HepG2 (cell line): Measurements from ENCODE around the gene TMEFF2. TPM values are rescaled to one million over a fixed set of nuclear protein-coding genes. Genes with fewer than 3 reads are reported as not detected.

Source experiments
- ATAC-seq: fragments of 200-7000 bp; cut with Tn5 transposase; 3 replicates; pipeline ENCODE4 v1.9.1; 2020; ENCODE audit warnings: mild to moderate bottlenecking, moderate library complexity
- BruUV-seq: library from RNA; stranded (reverse); fragments of 400-500 nt; replicated peaks from 2 replicates; lab custom pipeline; 2021; lab: Mats Ljungman, UMichigan
- CTCF ChIA-PET: fragments of 300-600 bp; formaldehyde crosslinking; extraction: SDS; loops from one replicate; lab custom pipeline; 2021; ENCODE audit warnings: low total read pairs, inconsistent platforms, low intra/inter-chr PET ratio; lab: Yijun Ruan, JAX
- POLR2A ChIA-PET: fragments of 350-600 bp; sonication (Branson Sonifier 250); formaldehyde crosslinking; loops from one replicate; lab custom pipeline; 2020; ENCODE audit warnings: antibody characterized with exemption, inconsistent platforms; lab: Yijun Ruan, JAX
- DNase-seq: peaks from one replicate; pipeline ENCODE4 v3.0.0-alpha.2; 2015; ENCODE audit warnings: low spot score
- FAIRE-seq: peaks from 3 replicates; lab custom pipeline; 2011; peaks lifted over from hg19 to GRCh38; lab: Jason Lieb, UNC
- H2AFZ ChIP-seq: one replicate; pipeline ENCODE4 v1.6.1; 2011; ENCODE audit warnings: low read length, inconsistent platforms
- H3K27ac ChIP-seq: fragments of 300-600 bp; 3 replicates; pipeline ENCODE4 v1.8.0; 2011; ENCODE audit warnings: mixed run types, mild to moderate bottlenecking, mixed read lengths, low read length, inconsistent platforms; ENCODE audit not compliant: insufficient read depth; ENCODE audit errors: extremely low read length
- H3K27me3 ChIP-seq, 2 experiments: fragments of 200-600 bp in 1 of 2; 2 replicates in 1 of 2; 3 replicates in 1 of 2; pipeline versions ENCODE4 v1.6.0 to v1.8.0; 2011; ENCODE audit warnings: low read length in 2 of 2, mild to moderate bottlenecking in 2 of 2, moderate library complexity in 2 of 2, inconsistent platforms in 1 of 2; ENCODE audit not compliant: insufficient read depth in 2 of 2, control insufficient read depth in 1 of 2
- H3K36me3 ChIP-seq, 2 experiments: fragments of 200-600 bp in 1 of 2; replicated peaks in 1 of 2; 2 replicates in 1 of 2; 3 replicates in 1 of 2; pipeline versions ENCODE4 v1.5.1 to v1.8.0; 2011; ENCODE audit warnings: low read length in 2 of 2, inconsistent platforms in 1 of 2; ENCODE audit not compliant: insufficient read depth in 2 of 2, control insufficient read depth in 1 of 2
- H3K4me1 ChIP-seq: 2 replicates; pipeline ENCODE4 v1.5.1; 2012; ENCODE audit warnings: low read length, inconsistent platforms; ENCODE audit not compliant: insufficient read depth
- H3K4me2 ChIP-seq: 2 replicates; pipeline ENCODE4 v1.6.0; 2011; ENCODE audit warnings: low read depth, low read length, inconsistent platforms
- H3K4me3 ChIP-seq, 3 experiments: fragments of 200-600 bp in 1 of 3; sonication (generic), shearing (Covaris generic) in 1 of 3; replicated peaks in 1 of 3; 2 replicates each; pipeline ENCODE4 v1.5.1; 2011 to 2016; ENCODE audit warnings: low read length in 3 of 3, inconsistent platforms in 2 of 3, low read depth in 2 of 3, mild to moderate bottlenecking in 2 of 3, control low read depth in 1 of 3, mixed read lengths in 1 of 3; ENCODE audit not compliant: insufficient read depth in 1 of 3
- H3K79me2 ChIP-seq: one replicate; pipeline ENCODE4 v1.6.1; 2011; ENCODE audit warnings: low read length, inconsistent platforms; ENCODE audit not compliant: insufficient read depth
- H3K9ac ChIP-seq: 2 replicates; pipeline ENCODE4 v1.6.0; 2011; ENCODE audit warnings: mild to moderate bottlenecking, low read depth, low read length, inconsistent platforms; ENCODE audit not compliant: insufficient read depth
- H3K9me3 ChIP-seq: 2 replicates; pipeline ENCODE4 v1.5.1; 2012; ENCODE audit warnings: mild to moderate bottlenecking, low read length
- H4K20me1 ChIP-seq: 2 replicates; pipeline ENCODE4 v1.6.0; 2011; ENCODE audit warnings: inconsistent platforms, mild to moderate bottlenecking, low read length, moderate library complexity; ENCODE audit not compliant: insufficient read depth
- CHD2 ChIP-seq: IDR thresholded peaks from 2 replicates; pipeline ENCODE4 v1.6.1; 2011; ENCODE audit warnings: low read depth, low read length, improper control_type of control experiment
- FOXA3 ChIP-seq: IDR thresholded peaks from 2 replicates; pipeline ENCODE4 v1.6.1; 2016; ENCODE audit warnings: missing genetic modification reagents, missing compliant biosample characterization
- HCFC1 ChIP-seq: fragments of 150-350 bp; IDR thresholded peaks from 2 replicates; pipeline ENCODE4 v1.6.1; 2014; ENCODE audit warnings: low read depth, low read length
- HIVEP1 ChIP-seq: sonication (generic); formaldehyde crosslinking; IDR thresholded peaks from 2 replicates; pipeline ENCODE4 v1.4.0; 2020; ENCODE audit warnings: mild to moderate bottlenecking, missing genetic modification reagents
- IKZF1 ChIP-seq: fragments of 450-650 bp; IDR thresholded peaks from 2 replicates; pipeline ENCODE4 v1.7.1; 2016
- NFKBIZ ChIP-seq: IDR thresholded peaks from 2 replicates; pipeline ENCODE4 v1.6.1; 2018; ENCODE audit warnings: missing genetic modification reagents, missing compliant biosample characterization
- YEATS2 ChIP-seq: sonication (generic); formaldehyde crosslinking; IDR thresholded peaks from 2 replicates; pipeline ENCODE4 v1.4.0; 2020; ENCODE audit warnings: missing genetic modification reagents, borderline replicate concordance
- ZNF496 ChIP-seq: sonication (generic); formaldehyde crosslinking; IDR thresholded peaks from 2 replicates; pipeline ENCODE4 v1.8.1; 2023; ENCODE audit warnings: mild to moderate bottlenecking, moderate library complexity, missing genetic modification reagents; ENCODE audit not compliant: insufficient replicate concordance
- ZNF652 ChIP-seq: IDR thresholded peaks from 2 replicates; pipeline ENCODE4 v1.6.1; 2016; ENCODE audit warnings: low read depth, borderline replicate concordance
- ZNF7 ChIP-seq: IDR thresholded peaks from 2 replicates; pipeline ENCODE4 v1.6.1; 2016; ENCODE audit warnings: missing biosample characterization, missing genetic modification reagents
- ZNF720 ChIP-seq: sonication (generic); formaldehyde crosslinking; IDR thresholded peaks from 2 replicates; pipeline ENCODE4 v1.4.0; 2020; ENCODE audit warnings: missing genetic modification reagents
- ZNF773 ChIP-seq: sonication (generic); formaldehyde crosslinking; IDR thresholded peaks from 2 replicates; pipeline ENCODE4 v1.4.0; 2020; ENCODE audit warnings: missing genetic modification reagents, borderline replicate concordance
- WGBS: methylation state at CpG from one replicate; pipeline ENCODE4 v1.1.6; 2017; ENCODE audit warnings: low lambda C conversion rate; 5-methylcytosine and 5-hydroxymethylcytosine counted together
- in situ Hi-C: cut with HindIII; loops from 2 replicates; pipeline ENCODE4 v1.10.0; 2017; ENCODE audit warnings: low pct_unique_long_range_greater_than_20kb; ENCODE audit not compliant: extremely low pct_ligation_motif_present
- intact Hi-C: fragments of 100-400 bp; cut with micrococcal nuclease; formaldehyde crosslinking; loops from one replicate; pipeline ENCODE4 v1.10.0; 2022; ENCODE audit not compliant: unreplicated experiment
- polyA plus RNA-seq, 8 experiments: library from polyadenylated mRNA; depleted of rRNA in 3 of 8; stranded (reverse) in 7 of 8; unstranded in 1 of 8; fragments of >200 nt; fragmentation: Illumina TruSeq in 4 of 8; extraction: Trizol in 4 of 8; gene quantifications; 2 replicates each; pipeline versions ENCODE4 v1.2.1 to v1.2.3, GENCODE V29; 2011 to 2016; ENCODE audit warnings: low read depth in 4 of 8, missing spikeins in 1 of 8, mixed read lengths in 1 of 8; ENCODE audit not compliant: insufficient read depth in 1 of 8
- total RNA-seq, 5 experiments: library from RNA; depleted of rRNA; stranded (reverse); fragments of >200 nt; fragmentation: Illumina TruSeq; extraction: Trizol; gene quantifications; 2 replicates each; pipeline ENCODE4 v1.2.3, GENCODE V29; 2016; ENCODE audit warnings: low read depth in 1 of 5
- TF ChIP-seq, protein P1 (sequence below), 2 experiments: sonication (generic) in 1 of 2; formaldehyde crosslinking in 1 of 2; IDR thresholded peaks; 2 replicates each; pipeline versions ENCODE4 v1.4.0 to v1.6.1; 2016 to 2020; ENCODE audit warnings: borderline replicate concordance in 1 of 2, low read depth in 1 of 2, mild to moderate bottlenecking in 1 of 2, missing genetic modification reagents in 1 of 2
- TF ChIP-seq, protein P2 (sequence below): sonication (generic); formaldehyde crosslinking; IDR thresholded peaks from 2 replicates; pipeline ENCODE4 v1.4.0; 2020; ENCODE audit warnings: missing genetic modification reagents
- TF ChIP-seq, protein P3 (sequence below): sonication (generic); formaldehyde crosslinking; conservative IDR thresholded peaks from 2 replicates; pipeline ENCODE4 v1.8.0; 2022; ENCODE audit warnings: low read depth, missing genetic modification reagents
- TF ChIP-seq, protein P4 (sequence below): sonication (generic); formaldehyde crosslinking; IDR thresholded peaks from 2 replicates; pipeline ENCODE4 v1.5.0; 2020; ENCODE audit warnings: missing genetic modification reagents, mild to moderate bottlenecking, borderline replicate concordance

TMEFF2 gene
- total and polyA plus RNA-seq, 2 of the 13 experiments (the other 11 are each of a cell fraction or from before 2014, with no cell fraction given), result not detected

DNA sequence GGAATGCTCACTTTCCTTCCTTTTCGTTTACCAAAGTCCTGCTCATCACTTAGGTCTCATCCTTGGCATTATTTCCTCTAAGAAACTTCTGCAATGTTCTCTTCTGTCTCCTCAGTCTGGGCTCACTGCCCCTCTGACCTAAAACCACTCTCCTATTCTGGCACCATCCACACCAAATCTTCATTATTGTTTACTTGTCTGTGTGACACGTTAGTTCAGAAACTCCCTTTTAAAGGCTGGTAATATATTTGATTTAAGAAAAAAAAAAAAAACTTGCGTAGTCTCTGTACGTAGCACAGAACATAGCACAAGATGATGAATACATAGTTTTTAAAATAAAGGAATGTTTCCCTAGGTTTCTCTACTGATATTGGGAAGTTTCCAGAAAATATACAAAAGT lies 229.0 kb downstream of the TMEFF2 start:
- H3K9ac ChIP-seq, result no peak overlapping the region
- POLR2A ChIA-PET, result no interaction called here
- no peaks in the 10 kb centered on the region for H3K79me2 ChIP-seq
- H4K20me1 ChIP-seq, result no peaks in the 10 kb centered on the region; the same call in 1 of the 2 replicates
- H3K4me3 ChIP-seq, result no peak overlapping the region
- no peaks in the 10 kb centered on the region for H3K9me3 ChIP-seq
- no TSS peak for BruUV-seq
- WGBS, result 53% methylated on average over 4 of the region's 4 CpGs
- no peak overlapping the region for H3K4me2 ChIP-seq
- FAIRE-seq (no peak), DNase-seq (no peak), ATAC-seq (no peak)
- TF ChIP-seq, protein P1, sequence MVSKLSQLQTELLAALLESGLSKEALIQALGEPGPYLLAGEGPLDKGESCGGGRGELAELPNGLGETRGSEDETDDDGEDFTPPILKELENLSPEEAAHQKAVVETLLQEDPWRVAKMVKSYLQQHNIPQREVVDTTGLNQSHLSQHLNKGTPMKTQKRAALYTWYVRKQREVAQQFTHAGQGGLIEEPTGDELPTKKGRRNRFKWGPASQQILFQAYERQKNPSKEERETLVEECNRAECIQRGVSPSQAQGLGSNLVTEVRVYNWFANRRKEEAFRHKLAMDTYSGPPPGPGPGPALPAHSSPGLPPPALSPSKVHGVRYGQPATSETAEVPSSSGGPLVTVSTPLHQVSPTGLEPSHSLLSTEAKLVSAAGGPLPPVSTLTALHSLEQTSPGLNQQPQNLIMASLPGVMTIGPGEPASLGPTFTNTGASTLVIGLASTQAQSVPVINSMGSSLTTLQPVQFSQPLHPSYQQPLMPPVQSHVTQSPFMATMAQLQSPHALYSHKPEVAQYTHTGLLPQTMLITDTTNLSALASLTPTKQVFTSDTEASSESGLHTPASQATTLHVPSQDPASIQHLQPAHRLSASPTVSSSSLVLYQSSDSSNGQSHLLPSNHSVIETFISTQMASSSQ (IDR thresholded peaks at IDR 0.05; ENCODE audit: low read depth), result no peak
- TF ChIP-seq, protein P1 (CRISPR knock-in tag; IDR thresholded peaks at IDR 0.05; ENCODE audit: borderline replicate concordance), result no peak
- TF ChIP-seq ZNF7 (CRISPR knock-in tag) (no peak), FOXA3 (no peak), IKZF1 (no peak), ZNF773 (CRISPR knock-in tag) (no peak), HIVEP1 (CRISPR knock-in tag) (no peak), ZNF720 (CRISPR knock-in tag) (no peak), ZNF652 (CRISPR knock-in tag) (no peak), NFKBIZ (CRISPR knock-in tag) (no peak), YEATS2 (no peak), ZNF496 (CRISPR knock-in tag) (no peak), CHD2 (no peak), HCFC1 (no peak)
- TF ChIP-seq, protein P2, sequence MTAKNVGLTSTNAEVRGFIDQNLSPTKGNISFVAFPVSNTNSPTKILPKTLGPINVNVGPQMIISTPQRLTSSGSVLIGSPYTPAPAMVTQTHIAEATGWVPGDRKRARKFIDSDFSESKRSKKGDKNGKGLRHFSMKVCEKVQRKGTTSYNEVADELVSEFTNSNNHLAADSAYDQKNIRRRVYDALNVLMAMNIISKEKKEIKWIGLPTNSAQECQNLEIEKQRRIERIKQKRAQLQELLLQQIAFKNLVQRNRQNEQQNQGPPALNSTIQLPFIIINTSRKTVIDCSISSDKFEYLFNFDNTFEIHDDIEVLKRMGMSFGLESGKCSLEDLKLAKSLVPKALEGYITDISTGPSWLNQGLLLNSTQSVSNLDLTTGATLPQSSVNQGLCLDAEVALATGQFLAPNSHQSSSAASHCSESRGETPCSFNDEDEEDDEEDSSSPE (CRISPR knock-in tag), result no peak
- TF ChIP-seq, protein P3, sequence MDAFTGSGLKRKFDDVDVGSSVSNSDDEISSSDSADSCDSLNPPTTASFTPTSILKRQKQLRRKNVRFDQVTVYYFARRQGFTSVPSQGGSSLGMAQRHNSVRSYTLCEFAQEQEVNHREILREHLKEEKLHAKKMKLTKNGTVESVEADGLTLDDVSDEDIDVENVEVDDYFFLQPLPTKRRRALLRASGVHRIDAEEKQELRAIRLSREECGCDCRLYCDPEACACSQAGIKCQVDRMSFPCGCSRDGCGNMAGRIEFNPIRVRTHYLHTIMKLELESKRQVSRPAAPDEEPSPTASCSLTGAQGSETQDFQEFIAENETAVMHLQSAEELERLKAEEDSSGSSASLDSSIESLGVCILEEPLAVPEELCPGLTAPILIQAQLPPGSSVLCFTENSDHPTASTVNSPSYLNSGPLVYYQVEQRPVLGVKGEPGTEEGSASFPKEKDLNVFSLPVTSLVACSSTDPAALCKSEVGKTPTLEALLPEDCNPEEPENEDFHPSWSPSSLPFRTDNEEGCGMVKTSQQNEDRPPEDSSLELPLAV (CRISPR knock-in tag), result no peak
- TF ChIP-seq, protein P4, sequence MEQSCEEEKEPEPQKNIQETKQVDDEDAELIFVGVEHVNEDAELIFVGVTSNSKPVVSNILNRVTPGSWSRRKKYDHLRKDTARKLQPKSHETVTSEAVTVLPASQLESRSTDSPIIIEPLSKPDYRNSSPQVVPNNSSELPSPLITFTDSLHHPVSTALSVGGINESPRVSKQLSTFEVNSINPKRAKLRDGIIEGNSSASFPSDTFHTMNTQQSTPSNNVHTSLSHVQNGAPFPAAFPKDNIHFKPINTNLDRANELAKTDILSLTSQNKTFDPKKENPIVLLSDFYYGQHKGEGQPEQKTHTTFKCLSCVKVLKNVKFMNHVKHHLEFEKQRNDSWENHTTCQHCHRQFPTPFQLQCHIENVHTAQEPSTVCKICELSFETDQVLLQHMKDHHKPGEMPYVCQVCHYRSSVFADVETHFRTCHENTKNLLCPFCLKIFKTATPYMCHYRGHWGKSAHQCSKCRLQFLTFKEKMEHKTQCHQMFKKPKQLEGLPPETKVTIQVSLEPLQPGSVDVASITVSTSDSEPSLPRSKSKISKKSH (CRISPR knock-in tag), result no peak
- intact Hi-C loops (no loop called here), in situ Hi-C loops (no loop called here)
- no peaks in the 10 kb centered on the region for H3K36me3 ChIP-seq
- no peak overlapping the region for H2AFZ ChIP-seq
- no peaks in the 10 kb centered on the region for H3K4me1 ChIP-seq
- CTCF ChIA-PET, result no interaction called here
- no peaks in the 10 kb centered on the region for H3K27me3 ChIP-seq
- no peak overlapping the region for H3K27ac ChIP-seq
